SK-MEL-5 (cell line): ENCODE measurements around the gene CDK5. TPM values are rescaled to one million over a fixed set of nuclear protein-coding genes. Genes with fewer than 3 reads are reported as not detected.
"Not testable (repeated sequence)": the region's sequence is repeated elsewhere in the genome, so short reads cannot be mapped to it uniquely, and the experiment has no call there.

ENCODE experiments used
- DNase-seq: peaks from one replicate; pipeline ENCODE4 v3.0.0-alpha.2; 2016; ENCODE audit warnings: low read depth, low spot score
- in situ Hi-C: cut with HindIII; loops from 2 replicates; pipeline ENCODE4 v1.10.0; 2016; ENCODE audit warnings: low sequenced_read_pairs, high pct_unique_total_duplicates, low pct_unique_long_range_greater_than_20kb
- total RNA-seq: library from RNA; depleted of rRNA; stranded (reverse); fragments of >200 nt; shearing (Covaris generic); gene quantifications from 2 replicates; pipeline ENCODE4 v1.2.3, GENCODE V29; 2014

Gene CDK5
- total RNA-seq, 1 experiment from 2014 or later: 80.8 TPM

DNA sequence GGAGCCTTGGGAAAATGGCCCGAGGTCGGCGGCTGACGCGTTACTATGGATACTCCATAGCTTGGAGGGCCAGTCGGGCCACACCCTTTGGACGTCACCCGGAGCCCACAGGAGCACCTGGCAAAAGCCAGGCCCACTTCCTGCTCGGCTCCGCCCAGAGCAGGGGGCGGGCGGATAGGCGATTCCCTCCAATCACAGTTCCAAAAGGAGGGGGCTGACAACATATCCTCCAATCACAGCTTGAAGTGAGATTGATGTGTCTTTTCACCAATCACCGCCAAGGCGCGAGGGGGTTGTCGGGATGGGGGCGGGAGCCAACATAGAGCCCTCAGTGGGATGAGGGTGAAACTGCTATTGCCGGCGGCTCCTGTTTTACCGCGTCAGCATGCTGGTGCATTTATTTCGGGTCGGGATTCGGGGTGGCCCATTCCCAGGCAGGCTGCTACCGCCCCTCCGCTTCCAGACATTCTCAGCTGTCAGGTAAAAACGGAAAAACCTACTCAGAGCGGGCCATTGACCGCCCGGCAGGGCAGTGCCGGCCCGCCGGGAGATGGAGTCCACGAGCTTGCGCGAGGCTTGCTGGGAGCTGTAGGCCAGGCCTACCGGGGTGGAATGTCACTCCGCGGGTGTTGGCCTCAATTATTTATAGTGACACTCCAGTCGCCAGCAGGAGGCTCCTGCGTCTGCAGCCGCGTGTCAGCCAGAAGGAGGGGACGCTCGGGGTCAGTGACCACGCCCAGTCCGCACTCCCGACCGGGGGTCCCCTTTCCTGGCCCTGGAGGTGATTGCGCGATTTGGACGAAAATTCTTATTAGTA, 29.4 kb downstream of the CDK5 start, which contains the start of gene ABCB8:
Gene ABCB8, plus strand, starts transcription at position 320 of the 817 bp plus-strand sequence. Its CDS starts 66 bp downstream, at position 386.
- peak; percentile 100 for DNase-seq
- in situ Hi-C loops: no loop called here

DNA sequence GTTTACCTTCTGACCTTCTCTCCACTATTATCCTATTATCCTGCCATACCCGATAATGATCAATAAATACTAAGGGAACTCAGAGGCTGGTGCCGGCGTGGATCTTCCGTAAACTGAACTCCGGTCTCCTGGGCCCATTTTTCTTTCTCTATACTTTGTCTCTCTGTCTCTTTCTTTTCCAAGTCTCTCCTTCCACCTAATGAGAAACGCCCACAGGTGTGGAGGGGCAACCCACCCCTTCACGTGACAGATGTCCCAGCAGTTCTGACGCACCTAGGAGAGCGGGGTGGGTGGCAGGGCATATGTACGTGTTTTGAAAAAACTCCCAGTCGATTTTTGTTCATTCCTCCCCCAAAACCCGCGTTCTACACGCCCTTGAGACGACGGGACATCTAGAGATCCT, 30.0 kb downstream of the CDK5 start:
- DNase-seq: not testable (repeated sequence)

DNA sequence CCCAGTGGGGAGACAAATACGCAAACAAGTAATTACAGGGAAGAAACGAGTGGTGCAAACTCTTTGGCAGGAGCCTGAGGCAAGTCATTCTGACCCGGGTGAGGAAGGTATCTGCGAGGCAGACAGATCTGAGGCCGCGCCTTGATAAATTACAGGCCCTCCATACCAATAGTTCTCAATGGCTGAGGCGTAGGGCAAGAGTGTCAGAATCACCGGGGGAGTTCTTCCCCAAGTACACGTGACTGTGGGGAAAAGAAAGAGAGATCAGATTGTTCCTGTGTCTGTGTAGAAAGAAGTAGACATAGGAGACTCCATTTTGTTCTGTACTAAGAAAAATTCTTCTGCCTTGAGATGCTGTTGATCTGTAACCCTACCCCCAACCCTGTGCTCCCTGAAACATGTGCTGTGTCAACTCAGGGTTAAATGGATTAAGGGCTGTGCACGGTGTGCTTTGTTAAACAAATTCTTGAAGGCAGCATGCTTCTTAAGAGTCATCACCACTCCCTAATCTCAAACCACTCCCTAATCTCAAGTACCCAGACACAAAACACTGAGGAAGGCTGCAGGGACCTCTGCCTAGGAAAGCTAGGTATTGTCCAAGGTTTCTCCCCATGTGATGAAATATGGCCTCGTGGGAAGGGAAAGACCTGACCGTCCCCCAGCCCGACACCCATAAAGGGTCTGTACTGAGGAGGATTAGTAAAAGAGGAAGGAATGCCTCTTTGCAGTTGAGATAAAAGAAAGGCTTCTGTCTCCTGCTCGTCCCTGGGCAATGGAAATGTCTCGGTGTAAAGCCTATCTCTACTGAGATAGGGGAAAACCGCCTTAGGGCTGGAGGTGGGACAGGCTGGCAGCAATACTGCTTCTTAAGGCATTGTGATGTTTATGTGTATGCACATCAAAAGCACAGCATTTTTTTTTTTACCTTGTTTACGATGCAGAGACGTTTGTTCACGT, 30.6 kb downstream of the CDK5 start:
- DNase-seq, in situ Hi-C loops: not testable (repeated sequence)

More for the DNA sequence above, 30.0 kb downstream of the CDK5 start:
- in situ Hi-C loops: not testable (repeated sequence)

DNA sequence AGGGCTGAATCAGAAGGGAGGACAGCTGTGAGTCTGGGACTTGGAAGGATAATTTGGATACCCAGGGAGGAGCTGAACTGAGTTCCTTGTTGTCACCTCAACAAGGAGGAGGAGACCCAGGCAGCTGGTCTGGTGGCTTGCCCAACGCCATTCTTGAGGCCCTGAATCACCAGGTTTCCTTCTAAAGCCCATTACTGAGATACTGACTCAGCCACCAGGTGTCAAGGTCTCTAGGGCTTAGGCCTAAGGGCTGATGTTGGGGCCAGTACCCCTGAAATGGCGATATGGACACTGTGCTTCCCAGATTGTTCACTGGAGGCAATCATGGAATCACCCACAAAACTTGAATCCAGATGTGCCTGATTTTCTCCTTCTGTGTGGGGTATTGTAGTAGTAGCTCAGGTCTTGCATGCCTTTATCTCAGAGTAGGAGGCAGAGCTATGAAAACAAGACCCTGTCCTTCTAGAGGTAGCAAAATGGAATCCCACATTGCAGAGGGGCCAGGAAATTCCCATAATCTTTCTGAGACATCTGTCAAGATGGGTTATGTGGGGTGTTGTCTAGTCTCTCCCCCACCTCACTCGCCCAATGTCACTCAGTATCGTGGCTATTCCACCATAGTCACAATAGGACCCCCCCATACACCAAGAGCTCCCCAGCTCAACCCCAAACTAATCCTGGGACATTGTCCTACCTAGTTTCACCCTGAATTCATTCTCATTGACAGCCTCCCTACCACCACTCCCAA, 31.6 kb downstream of the CDK5 start:
- in situ Hi-C loops: no loop called here
- DNase-seq: no peak

DNA sequence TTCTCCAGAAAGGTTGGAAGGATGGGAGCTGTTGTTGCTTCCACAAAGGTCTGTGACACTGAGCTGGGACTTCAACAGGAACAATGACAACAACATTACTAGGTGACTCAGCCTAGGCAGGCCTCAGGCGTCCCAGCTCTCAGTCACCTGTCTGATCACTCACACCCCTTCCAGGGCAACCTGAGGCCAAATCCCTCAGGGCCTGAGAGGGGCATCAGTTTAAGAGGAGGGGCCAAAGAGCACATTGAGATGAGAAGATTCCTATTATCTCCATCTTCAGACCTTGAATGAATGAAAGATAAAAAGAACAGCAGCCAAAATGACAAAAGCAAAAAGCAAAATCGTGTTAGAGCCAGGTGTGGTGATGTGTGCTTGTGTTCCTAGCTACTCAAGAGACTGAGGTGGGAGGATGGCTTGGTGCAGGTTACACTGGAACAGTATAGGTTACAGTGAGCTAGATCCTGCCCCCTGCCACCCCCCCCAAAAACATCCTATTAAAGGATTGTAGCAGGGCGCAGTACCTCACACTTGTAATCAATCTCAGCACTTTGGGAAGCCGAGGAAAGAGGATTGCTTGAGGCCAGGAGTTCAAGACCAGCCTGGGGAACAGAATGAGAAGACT, 33.2 kb downstream of the CDK5 start, which contains the start of gene ATG9B:
Gene ATG9B, minus strand, starts transcription at position 60 of the 622 bp plus-strand sequence. CDS start 71 bp downstream, outside the sequence.
- in situ Hi-C loops: no loop called here
- DNase-seq: no peak

DNA sequence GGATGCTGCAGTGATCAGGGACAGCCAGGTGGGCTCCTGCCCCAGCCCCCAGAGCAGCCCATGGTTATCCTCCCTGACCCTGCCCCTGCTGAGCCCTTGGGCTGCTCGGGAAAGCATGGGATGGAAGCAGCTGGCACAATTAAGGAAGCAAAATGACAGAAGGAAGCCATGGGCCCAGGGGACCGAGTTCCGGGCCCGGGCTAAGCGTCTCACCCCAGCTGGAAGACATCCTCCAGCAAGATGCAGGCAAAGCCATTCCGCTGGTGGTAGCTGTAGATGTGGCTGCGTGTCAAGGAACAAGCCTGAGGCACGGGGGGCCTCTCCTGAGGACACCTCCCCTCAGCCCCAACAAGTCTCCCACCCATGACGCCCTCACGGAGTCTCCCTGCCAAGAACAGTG, 34.5 kb downstream of the CDK5 start:
- in situ Hi-C loops: no loop called here
- DNase-seq: no peak

DNA sequence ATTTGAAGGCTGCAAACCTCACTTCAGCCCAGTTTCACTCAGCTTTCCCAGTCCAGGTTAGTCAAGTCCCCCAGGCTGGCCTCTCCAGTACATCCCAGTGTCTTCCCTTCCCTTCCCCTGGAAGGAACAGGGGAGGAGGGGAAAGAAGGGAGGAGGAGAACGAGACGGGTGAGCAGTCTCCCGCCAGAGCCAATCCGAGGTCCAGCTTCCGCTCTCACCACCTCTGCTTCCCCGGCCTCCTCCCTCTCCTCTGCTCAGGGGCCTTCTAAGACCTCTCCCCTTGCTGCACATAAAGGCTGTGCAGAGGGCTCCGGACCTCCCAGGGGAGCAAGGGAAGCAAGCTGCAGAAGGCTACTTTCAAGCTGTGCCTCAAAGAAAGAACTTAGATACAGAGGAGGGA, 37.5 kb downstream of the CDK5 start:
- no peak for DNase-seq
- in situ Hi-C loops: no loop called here

DNA sequence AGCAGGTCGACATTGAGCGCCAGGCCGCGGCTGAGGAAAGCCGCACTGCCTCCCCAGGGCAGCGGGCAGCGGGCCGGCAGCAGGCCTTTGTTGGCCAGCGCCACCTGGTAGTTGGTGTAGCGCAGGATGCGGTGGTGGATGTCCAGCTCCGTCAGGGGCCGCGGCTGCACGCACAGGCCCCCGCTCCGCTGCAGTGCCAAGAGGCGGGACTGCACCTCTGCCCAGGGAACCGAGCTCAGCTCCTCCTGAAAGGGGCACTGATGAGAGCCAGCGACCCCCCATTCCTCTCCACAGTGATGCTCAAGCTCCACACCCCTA, 38.6 kb downstream of the CDK5 start:
- in situ Hi-C loops: no loop called here
- DNase-seq: no peak

DNA sequence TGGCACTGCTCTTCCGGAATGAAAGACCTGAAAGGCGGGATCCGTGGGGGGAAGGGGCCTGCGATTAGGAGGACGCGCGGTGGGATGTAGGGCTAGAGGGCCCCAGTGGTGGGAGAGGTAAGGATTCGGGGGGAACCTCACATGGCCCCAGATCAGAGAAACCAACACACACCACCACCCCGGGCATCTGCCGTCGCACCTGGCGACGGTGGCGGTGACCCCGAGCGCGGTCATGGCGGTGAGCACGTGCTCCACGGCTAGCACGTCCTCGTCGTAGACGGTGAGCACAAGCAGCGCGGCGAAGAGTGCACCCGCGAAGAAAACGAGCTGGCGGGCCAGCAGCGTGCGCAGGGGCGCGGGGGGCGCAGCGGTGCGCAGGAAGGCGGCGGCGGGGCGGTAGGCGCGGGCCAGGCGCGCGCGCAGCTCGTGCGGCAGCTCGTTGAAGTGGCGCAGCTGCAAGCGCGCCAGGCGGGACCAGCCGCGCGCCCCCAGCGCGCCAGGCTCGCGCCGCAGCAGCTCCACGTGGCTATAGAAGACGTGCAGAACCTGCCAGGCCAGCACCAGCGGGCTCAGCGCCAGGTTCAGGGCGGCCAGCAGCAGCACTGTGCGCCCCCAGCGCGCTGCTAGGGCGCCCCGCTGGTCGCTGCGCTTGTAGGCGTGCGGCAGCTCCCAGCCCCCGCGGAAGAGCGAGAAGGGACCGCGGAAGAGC, 39.1 kb downstream of the CDK5 start:
- in situ Hi-C loops: no loop called here
- no peak for DNase-seq

DNA sequence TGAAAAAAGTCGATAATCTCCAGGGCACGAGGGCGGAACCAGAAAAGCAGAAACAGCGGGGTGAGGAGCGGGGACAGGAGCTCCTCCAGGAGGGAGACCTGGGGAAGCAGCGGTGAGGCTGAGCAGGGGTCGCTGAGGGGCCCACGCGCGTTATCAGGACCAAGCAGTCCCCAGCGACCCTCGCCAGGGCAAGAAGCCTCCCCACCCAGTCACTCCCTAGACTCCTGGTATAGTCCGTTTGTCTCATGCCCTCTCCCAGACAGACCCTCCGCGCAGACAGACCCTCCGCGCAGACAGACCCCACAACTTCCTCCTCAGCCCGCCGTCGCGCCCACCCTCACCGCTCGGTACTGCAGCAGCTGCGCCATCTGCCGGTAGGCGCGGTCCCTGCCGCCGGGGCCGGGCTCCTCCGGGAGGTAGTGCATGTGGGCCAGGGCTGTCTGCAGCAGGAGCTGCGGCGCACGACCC, 39.7 kb downstream of the CDK5 start:
- peak; percentile 66 for DNase-seq
- in situ Hi-C loops: no loop called here

DNA sequence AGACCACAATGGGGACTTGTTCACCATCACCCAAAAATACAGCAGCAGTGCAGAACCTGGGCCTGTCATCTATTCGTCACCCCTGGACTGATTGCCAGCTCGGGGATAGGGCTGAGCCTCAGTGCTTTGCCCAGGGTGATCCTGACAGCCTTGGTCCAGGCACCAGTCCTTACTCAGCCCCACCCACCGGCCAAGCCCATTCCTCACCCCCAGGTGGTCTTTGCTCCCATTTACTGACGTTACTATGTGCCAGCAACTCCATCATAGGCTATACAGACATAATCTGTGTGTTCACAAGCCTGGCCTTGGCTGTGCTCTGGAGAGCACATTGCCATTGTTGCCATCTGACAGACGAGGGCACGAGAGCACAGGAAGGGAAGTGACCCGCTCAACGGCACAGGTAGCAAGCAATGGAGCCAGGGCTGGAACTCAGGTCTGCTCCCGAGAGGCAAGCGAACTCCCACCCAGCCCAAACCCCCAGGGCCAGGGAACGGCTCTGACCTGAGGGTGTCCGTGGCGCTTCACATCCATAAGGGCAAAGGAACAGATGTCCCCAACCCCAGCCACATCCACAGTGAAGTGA, 40.2 kb downstream of the CDK5 start:
- in situ Hi-C loops: no loop called here
- no peak for DNase-seq

DNA sequence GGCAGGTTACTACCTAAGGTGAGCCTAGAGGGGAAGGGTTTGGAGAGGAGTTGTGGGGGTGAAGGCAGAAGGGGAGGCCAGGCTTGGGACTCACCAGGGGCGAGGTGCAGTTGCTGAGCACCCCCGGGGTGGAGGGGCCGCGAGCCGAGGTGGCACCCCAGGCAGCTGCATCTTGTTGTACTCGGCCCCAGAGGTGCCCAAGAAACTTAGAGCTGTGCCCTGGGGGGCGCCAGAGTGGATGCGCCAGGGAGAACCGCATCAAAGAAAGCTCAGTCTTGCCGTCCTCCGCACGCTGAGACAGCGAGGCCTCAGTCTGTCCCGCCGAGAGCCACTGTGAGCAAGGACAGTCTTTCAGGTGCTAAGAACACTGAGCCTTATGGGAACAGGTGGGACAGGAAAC, 40.8 kb downstream of the CDK5 start:
- in situ Hi-C loops: no loop called here
- no peak for DNase-seq

DNA sequence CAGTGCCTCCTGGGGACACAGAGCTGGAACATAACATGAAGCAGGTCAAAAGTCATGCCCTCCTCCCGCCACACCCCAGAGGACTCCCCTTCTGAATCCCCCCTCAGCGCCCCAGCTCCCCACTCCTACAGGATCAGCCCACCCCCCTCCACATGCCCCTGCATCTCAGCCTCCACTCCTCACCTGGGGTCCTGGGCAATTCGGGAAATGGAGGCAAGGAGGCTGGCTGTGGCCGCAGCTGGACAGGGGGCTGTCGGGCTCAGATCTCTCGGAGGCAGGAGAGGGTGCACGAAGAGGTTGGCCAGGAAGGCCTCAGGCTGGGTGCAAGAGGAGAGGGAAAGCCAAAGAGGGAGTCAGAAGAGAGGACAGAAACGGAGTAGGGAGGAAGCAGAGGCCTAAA, 41.2 kb downstream of the CDK5 start:
- no peak for DNase-seq

DNA sequence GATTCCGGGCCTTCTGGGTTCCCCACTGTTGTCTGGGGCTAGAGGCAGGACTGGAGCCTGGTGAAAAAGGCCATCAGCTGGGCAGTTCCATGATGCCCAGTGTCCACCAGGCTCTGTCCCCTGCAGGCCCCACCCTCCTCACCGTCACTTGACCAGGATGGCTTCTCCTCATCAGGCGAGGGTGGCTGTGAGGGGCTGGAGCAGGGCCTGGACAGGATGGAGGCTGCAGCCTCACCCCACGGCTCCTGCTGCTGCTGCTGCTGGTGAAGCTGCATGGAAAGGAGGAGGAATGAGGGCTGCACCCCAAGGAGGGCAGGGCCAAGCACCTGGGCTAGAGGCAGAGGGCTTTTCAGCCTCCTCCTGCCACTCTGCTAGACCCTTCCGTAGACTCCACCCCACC, 41.7 kb downstream of the CDK5 start:
- in situ Hi-C loops: no loop called here
- DNase-seq: no peak

More for the DNA sequence above, 41.2 kb downstream of the CDK5 start:
- in situ Hi-C loops: no loop called here

DNA sequence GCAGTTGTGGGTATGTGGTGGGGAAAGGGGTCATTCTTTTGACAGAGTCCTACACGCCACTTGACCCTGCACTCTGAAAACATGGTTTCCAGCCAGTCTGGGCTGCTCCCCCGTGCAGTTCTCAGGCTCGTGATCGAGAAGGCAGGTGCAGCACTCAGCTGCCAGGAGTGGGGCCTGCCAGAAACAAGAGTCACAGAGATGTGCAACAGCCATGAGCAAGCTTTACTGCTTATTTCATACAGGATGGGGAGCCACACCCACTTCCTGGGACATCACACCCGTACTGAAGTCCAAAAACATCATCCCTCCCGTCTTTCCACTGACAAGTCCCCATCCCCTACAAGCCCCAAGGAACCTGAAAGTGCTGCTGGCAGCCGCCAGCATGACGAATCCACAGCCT, 42.7 kb downstream of the CDK5 start:
- no peak for DNase-seq
- in situ Hi-C loops: no loop called here

DNA sequence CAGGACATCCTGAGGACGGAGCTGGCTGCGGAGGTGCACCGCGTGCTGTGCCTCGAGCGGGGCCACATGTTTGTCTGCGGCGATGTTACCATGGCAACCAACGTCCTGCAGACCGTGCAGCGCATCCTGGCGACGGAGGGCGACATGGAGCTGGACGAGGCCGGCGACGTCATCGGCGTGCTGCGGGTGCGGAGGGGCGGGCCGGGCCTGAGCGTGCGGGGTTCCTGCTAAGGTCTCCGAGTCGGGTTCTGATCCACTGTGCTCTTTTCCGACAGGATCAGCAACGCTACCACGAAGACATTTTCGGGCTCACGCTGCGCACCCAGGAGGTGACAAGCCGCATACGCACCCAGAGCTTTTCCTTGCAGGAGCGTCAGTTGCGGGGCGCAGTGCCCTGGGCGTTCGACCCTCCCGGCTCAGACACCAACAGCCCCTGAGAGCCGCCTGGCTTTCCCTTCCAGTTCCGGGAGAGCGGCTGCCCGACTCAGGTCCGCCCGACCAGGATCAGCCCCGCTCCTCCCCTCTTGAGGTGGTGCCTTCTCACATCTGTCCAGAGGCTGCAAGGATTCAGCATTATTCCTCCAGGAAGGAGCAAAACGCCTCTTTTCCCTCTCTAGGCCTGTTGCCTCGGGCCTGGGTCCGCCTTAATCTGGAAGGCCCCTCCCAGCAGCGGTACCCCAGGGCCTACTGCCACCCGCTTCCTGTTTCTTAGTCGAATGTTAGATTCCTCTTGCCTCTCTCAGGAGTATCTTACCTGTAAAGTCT, 43.8 kb downstream of the CDK5 start:
- no peak for DNase-seq
- in situ Hi-C loops: no loop called here
